ENCODE results near the gene LPO.

Gene LPO

GRCh38 chr17:58210922-58211321, 27.5 kb upstream of the LPO start:
- no peaks in the 10 kb centered on the region for H3K79me2 ChIP-seq (ENCODE audit: insufficient read depth, low read length)
- H3K4me1 ChIP-seq (ENCODE audit: insufficient read depth, low read length), result no peaks in the 10 kb centered on the region
- ATAC-seq (ENCODE audit: insufficient read depth, low read depth), result no peak
- H4K20me1 ChIP-seq (ENCODE audit: insufficient read depth, low read length), result no peaks in the 10 kb centered on the region
- no peak for TF ChIP-seq EZH2 (IDR thresholded peaks at IDR 0.05; ENCODE audit: borderline replicate concordance, low read depth, low read length, severe bottlenecking)
- TF ChIP-seq CTCF (IDR thresholded peaks at IDR 0.05; ENCODE audit: borderline replicate concordance, extremely low read depth, low read length, poor library complexity, severe bottlenecking), result peak; percentile 44
- no peak overlapping the region for H2AFZ ChIP-seq (ENCODE audit: low read depth, low read length)
- H3K27ac ChIP-seq (ENCODE audit: low read length), result no peak overlapping the region
- H3K9ac ChIP-seq (ENCODE audit: low read depth, low read length), result no peak overlapping the region
- DNase-seq, result no peak
- no peaks in the 10 kb centered on the region for H3K27me3 ChIP-seq (ENCODE audit: insufficient read depth, low read length, poor library complexity)
- peaks cover 49% of the 10 kb centered on the region for H3K36me3 ChIP-seq (ENCODE audit: insufficient read depth, low read length)
- H3K9me3 ChIP-seq (ENCODE audit: insufficient read depth, low read length, severe bottlenecking), result no peaks in the 10 kb centered on the region
- H3K4me3 ChIP-seq (ENCODE audit: low read depth in 1 of 2, low read length in 2 of 2), result no peak overlapping the region
- no peak overlapping the region for H3K4me2 ChIP-seq (ENCODE audit: insufficient read depth, low read length)

- H3K9me3 ChIP-seq (ENCODE audit: insufficient read depth, low read length, severe bottlenecking), result no peaks in the 10 kb centered on the region
- peaks cover 21% of the 10 kb centered on the region for H3K4me1 ChIP-seq (ENCODE audit: insufficient read depth, low read length)
- 0 out of 2 replicates have a peak, but pooled peaks cover 5% of the 10 kb centered on the region for H3K79me2 ChIP-seq (ENCODE audit: insufficient read depth, low read length)
- no peaks in the 10 kb centered on the region for H3K27me3 ChIP-seq (ENCODE audit: insufficient read depth, low read length, poor library complexity)
- no peak for TF ChIP-seq EZH2 (IDR thresholded peaks at IDR 0.05; ENCODE audit: borderline replicate concordance, low read depth, low read length, severe bottlenecking)
- TF ChIP-seq CTCF (IDR thresholded peaks at IDR 0.05; ENCODE audit: borderline replicate concordance, extremely low read depth, low read length, poor library complexity, severe bottlenecking), result peak; percentile 3
- no peak for ATAC-seq (ENCODE audit: insufficient read depth, low read depth)
- DNase-seq, result peak; percentile 18
- H4K20me1 ChIP-seq (ENCODE audit: insufficient read depth, low read length), result no peaks in the 10 kb centered on the region
- H2AFZ ChIP-seq (ENCODE audit: low read depth, low read length), result no peak overlapping the region
- no peak overlapping the region for H3K4me2 ChIP-seq (ENCODE audit: insufficient read depth, low read length)
- no peak overlapping the region for H3K9ac ChIP-seq (ENCODE audit: low read depth, low read length)
- no peak overlapping the region for H3K27ac ChIP-seq (ENCODE audit: low read length)
- peaks cover 29% of the 10 kb centered on the region for H3K36me3 ChIP-seq (ENCODE audit: insufficient read depth, low read length)
- no peak overlapping the region for H3K4me3 ChIP-seq (ENCODE audit: low read depth in 1 of 2, low read length in 2 of 2)
These were observed 22.7 kb upstream of the LPO start for GRCh38 chr17:58215685-58216084.

- no peak overlapping the region for H3K9ac ChIP-seq (ENCODE audit: low read depth, low read length)
- H3K36me3 ChIP-seq (ENCODE audit: insufficient read depth, low read length), result peaks cover 17% of the 10 kb centered on the region; the same call in 1 of the 2 replicates
- H3K4me3 ChIP-seq (ENCODE audit: low read depth in 1 of 2, low read length in 2 of 2), result no peak overlapping the region
- no peak overlapping the region for H2AFZ ChIP-seq (ENCODE audit: low read depth, low read length)
- no peaks in the 10 kb centered on the region for H3K27me3 ChIP-seq (ENCODE audit: insufficient read depth, low read length, poor library complexity)
- H4K20me1 ChIP-seq (ENCODE audit: insufficient read depth, low read length), result no peaks in the 10 kb centered on the region
- no peak for DNase-seq
- no peak for TF ChIP-seq CTCF (IDR thresholded peaks at IDR 0.05; ENCODE audit: borderline replicate concordance, extremely low read depth, low read length, poor library complexity, severe bottlenecking)
- no peak for TF ChIP-seq EZH2 (IDR thresholded peaks at IDR 0.05; ENCODE audit: borderline replicate concordance, low read depth, low read length, severe bottlenecking)
- H3K4me2 ChIP-seq (ENCODE audit: insufficient read depth, low read length), result peak overlapping the region; percentile 22; the same call in 1 of the 2 replicates
- ATAC-seq (ENCODE audit: insufficient read depth, low read depth), result no peak
- H3K27ac ChIP-seq (ENCODE audit: low read length), result no peak overlapping the region
- H3K79me2 ChIP-seq (ENCODE audit: insufficient read depth, low read length), result 0 out of 2 replicates have a peak, but pooled peaks cover 5% of the 10 kb centered on the region
- H3K4me1 ChIP-seq (ENCODE audit: insufficient read depth, low read length), result peaks cover 21% of the 10 kb centered on the region
- no peaks in the 10 kb centered on the region for H3K9me3 ChIP-seq (ENCODE audit: insufficient read depth, low read length, severe bottlenecking)
These were observed 20.6 kb upstream of the LPO start for GRCh38 chr17:58217766-58218165.
